ENCODE measurements around the gene CAPZA1.

DNA sequence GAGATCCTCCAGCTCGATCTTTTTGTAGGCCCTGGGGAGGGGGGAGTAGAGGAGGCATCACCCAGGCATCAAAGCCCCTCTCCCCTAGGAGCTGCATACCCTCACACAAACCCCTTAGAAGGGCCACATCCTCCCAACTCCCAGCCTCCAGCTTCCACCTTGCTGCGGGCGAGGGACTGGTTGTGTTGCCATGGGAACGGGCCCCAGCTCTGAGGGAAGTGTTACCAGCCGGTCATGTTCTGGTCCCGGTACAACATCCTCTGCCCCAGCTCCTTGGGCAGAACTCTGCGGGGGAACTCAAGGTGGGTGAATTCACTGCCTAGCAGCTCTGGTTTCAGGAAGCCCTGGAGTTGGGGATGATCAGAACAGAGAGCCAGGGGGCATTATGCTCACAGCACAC, 91.4 kb downstream of the CAPZA1 start:
- TF ChIP-seq, protein P1, sequence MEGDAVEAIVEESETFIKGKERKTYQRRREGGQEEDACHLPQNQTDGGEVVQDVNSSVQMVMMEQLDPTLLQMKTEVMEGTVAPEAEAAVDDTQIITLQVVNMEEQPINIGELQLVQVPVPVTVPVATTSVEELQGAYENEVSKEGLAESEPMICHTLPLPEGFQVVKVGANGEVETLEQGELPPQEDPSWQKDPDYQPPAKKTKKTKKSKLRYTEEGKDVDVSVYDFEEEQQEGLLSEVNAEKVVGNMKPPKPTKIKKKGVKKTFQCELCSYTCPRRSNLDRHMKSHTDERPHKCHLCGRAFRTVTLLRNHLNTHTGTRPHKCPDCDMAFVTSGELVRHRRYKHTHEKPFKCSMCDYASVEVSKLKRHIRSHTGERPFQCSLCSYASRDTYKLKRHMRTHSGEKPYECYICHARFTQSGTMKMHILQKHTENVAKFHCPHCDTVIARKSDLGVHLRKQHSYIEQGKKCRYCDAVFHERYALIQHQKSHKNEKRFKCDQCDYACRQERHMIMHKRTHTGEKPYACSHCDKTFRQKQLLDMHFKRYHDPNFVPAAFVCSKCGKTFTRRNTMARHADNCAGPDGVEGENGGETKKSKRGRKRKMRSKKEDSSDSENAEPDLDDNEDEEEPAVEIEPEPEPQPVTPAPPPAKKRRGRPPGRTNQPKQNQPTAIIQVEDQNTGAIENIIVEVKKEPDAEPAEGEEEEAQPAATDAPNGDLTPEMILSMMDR (IDR thresholded peaks at IDR 0.05; ENCODE audit: poor library complexity, severe bottlenecking) = no peak
- no peak for TF ChIP-seq MXI1 (conservative IDR thresholded peaks at IDR 0.05; ENCODE audit: poor library complexity, severe bottlenecking)
- no peak for TF ChIP-seq EZH2 (IDR thresholded peaks at IDR 0.05; ENCODE audit: borderline replicate concordance, insufficient read depth, low read length, poor library complexity, severe bottlenecking)
- TF ChIP-seq TAF1 (IDR thresholded peaks at IDR 0.05; ENCODE audit: low read depth) = no peak
- no peak for TF ChIP-seq POLR2AphosphoS5 (IDR thresholded peaks at IDR 0.05)

Data from neural cell (in vitro differentiated cells).